Measurements from ENCODE around the gene MAVS. TPM values are rescaled to one million over a fixed set of nuclear protein-coding genes. Genes with fewer than 3 reads are reported as not detected.
A peak's percentile ranks its signal among the peaks of the same experiment; 100 is the strongest.

The MAVS gene
- total RNA-seq, 1 donor from 2014 or later: 37.9 TPM

- no peaks in the 10 kb centered on the region for H3K9me3 Mint-ChIP-seq (ENCODE audit: low read depth)
- TF ChIP-seq, protein P1, sequence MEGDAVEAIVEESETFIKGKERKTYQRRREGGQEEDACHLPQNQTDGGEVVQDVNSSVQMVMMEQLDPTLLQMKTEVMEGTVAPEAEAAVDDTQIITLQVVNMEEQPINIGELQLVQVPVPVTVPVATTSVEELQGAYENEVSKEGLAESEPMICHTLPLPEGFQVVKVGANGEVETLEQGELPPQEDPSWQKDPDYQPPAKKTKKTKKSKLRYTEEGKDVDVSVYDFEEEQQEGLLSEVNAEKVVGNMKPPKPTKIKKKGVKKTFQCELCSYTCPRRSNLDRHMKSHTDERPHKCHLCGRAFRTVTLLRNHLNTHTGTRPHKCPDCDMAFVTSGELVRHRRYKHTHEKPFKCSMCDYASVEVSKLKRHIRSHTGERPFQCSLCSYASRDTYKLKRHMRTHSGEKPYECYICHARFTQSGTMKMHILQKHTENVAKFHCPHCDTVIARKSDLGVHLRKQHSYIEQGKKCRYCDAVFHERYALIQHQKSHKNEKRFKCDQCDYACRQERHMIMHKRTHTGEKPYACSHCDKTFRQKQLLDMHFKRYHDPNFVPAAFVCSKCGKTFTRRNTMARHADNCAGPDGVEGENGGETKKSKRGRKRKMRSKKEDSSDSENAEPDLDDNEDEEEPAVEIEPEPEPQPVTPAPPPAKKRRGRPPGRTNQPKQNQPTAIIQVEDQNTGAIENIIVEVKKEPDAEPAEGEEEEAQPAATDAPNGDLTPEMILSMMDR (IDR thresholded peaks at IDR 0.05): no peak
- no peak for DNase-seq (ENCODE audit: low spot score)
- H3K36me3 Mint-ChIP-seq (ENCODE audit: low read depth): peaks cover 32% of the 10 kb centered on the region
- H3K4me3 Mint-ChIP-seq (ENCODE audit: unreplicated experiment): no peak overlapping the region
- peaks cover 59% of the 10 kb centered on the region for H3K4me1 Mint-ChIP-seq (ENCODE audit: low read depth)
- no peaks in the 10 kb centered on the region for H3K27me3 Mint-ChIP-seq (ENCODE audit: low read depth)
- H3K27ac Mint-ChIP-seq (ENCODE audit: unreplicated experiment): peak overlapping the region; percentile 59
Measured at GRCh38 chr20:3800256-3800877, 46.3 kb upstream of the MAVS start.

DNA sequence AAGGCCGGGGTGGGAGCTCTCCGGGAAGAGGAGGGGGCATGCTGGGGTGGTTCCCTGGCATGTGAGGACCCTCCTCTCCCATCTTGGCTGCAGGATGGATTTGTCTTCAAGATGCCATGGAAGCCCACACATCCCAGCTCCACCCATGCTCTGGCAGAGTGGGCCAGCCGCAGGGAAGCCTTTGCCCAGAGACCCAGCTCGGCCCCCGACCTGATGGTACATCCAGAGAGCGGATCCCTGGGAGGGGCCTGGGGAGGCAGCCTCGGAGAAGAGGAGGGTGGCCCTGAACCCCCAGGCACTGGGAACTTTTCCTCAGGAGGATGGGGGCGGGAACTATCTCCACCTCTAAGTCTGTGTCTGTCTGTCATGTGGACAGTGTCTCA is 45.8 kb upstream of the MAVS start:
- Mint-ChIP-seq H3K27ac (ENCODE audit: unreplicated experiment) (no peak overlapping the region), H3K4me3 (ENCODE audit: unreplicated experiment) (no peak overlapping the region), H3K9me3 (ENCODE audit: low read depth) (no peaks in the 10 kb centered on the region), H3K36me3 (ENCODE audit: low read depth) (peaks cover 37% of the 10 kb centered on the region), H3K27me3 (ENCODE audit: low read depth) (no peaks in the 10 kb centered on the region), H3K4me1 (ENCODE audit: low read depth) (peaks cover 59% of the 10 kb centered on the region)
- TF ChIP-seq, protein P1 (IDR thresholded peaks at IDR 0.05): no peak
- no peak for DNase-seq (ENCODE audit: low spot score)

GRCh38 chr20:3801299-3801698 is 45.3 kb upstream of the MAVS start:
- peaks cover 62% of the 10 kb centered on the region for H3K4me1 Mint-ChIP-seq (ENCODE audit: low read depth)
- TF ChIP-seq, protein P1 (IDR thresholded peaks at IDR 0.05): no peak
- peaks cover 39% of the 10 kb centered on the region for H3K36me3 Mint-ChIP-seq (ENCODE audit: low read depth)
- no peaks in the 10 kb centered on the region for H3K9me3 Mint-ChIP-seq (ENCODE audit: low read depth)
- no peaks in the 10 kb centered on the region for H3K27me3 Mint-ChIP-seq (ENCODE audit: low read depth)
- no peak for DNase-seq (ENCODE audit: low spot score)
- peak overlapping the region; percentile 50 for H3K27ac Mint-ChIP-seq (ENCODE audit: unreplicated experiment)
- no peak overlapping the region for H3K4me3 Mint-ChIP-seq (ENCODE audit: unreplicated experiment)

DNA sequence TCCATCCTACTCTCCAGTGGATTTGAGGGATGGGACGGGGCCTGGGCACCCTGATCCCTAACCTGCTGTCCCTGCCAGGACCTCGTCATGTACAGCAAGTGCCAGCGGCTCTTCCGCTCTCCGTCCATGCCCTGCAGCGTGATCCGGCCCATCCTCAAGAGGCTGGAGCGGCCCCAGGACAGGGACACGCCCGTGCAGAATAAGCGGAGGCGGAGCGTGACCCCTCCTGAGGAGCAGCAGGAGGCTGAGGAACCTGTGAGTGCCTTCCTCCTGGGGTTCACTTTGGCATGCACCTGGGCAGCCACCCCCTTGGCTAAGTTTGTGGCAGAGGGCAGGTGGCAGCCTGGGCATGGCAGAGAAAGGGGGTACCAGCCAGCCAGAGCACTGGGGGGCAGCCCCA is 44.8 kb upstream of the MAVS start:
- H3K27ac Mint-ChIP-seq (ENCODE audit: unreplicated experiment): no peak overlapping the region
- peaks cover 40% of the 10 kb centered on the region for H3K36me3 Mint-ChIP-seq (ENCODE audit: low read depth)
- no peak overlapping the region for H3K4me3 Mint-ChIP-seq (ENCODE audit: unreplicated experiment)
- peaks cover 65% of the 10 kb centered on the region for H3K4me1 Mint-ChIP-seq (ENCODE audit: low read depth)
- peak; percentile 90 for DNase-seq (ENCODE audit: low spot score)
- H3K27me3 Mint-ChIP-seq (ENCODE audit: low read depth): no peaks in the 10 kb centered on the region
- no peaks in the 10 kb centered on the region for H3K9me3 Mint-ChIP-seq (ENCODE audit: low read depth)
- TF ChIP-seq, protein P1 (IDR thresholded peaks at IDR 0.05): no peak

DNA sequence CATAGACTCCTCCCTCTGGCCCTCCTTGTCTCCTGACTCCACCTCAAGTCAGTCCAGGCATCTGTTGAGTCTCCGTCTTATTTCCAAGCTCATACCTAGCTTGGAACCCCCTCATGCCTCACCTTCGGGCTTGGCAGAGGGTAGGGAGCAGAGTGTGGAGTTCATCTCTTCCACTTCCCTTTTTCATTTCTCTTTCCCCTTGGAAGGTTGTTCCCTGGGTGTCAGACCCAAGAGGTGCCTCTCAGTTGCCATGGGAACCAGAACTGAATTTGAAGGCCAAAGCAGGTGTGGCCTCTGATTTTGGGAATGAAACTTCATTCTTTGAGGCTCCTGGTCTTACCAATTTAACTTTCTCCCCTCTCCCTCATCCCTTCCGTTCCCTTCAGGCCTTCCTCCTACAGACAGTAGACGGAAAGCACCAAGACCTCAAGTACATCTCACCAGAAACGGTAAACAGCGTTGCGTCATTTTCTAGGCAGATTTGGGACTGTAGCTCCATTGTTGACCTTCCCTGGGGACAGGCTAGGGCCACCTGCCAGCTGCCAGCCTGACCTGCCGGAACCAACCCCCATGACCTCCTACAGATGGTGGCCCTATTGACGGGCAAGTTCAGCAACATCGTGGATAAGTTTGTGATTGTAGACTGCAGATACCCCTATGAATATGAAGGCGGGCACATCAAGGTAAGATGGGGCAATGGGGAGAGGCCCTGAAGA is 44.0 kb upstream of the MAVS start:
- TF ChIP-seq, protein P1 (IDR thresholded peaks at IDR 0.05): no peak
- Mint-ChIP-seq H3K4me3 (ENCODE audit: unreplicated experiment) (no peak overlapping the region), H3K27ac (ENCODE audit: unreplicated experiment) (peak overlapping the region; percentile 72), H3K36me3 (ENCODE audit: low read depth) (peaks cover 38% of the 10 kb centered on the region), H3K27me3 (ENCODE audit: low read depth) (no peaks in the 10 kb centered on the region), H3K9me3 (ENCODE audit: low read depth) (no peaks in the 10 kb centered on the region), H3K4me1 (ENCODE audit: low read depth) (peaks cover 65% of the 10 kb centered on the region)
- no peak for DNase-seq (ENCODE audit: low spot score)

Measured in chondrocyte (in vitro differentiated cells).